GM21423 (cell line): ENCODE measurements around the gene NUP205.

Source experiments
- ATAC-seq: cut with Tn5 transposase; IDR thresholded peaks from one replicate; pipeline ENCODE4 v1.9.1; 2021; ENCODE audit warnings: mild to moderate bottlenecking, moderate library complexity; ENCODE audit not compliant: unreplicated experiment

NUP205 gene

GRCh38 chr7:135557455-135558336, at the start of gene NUP205:
Gene NUP205 (plus strand): TSS chr7:135557917. CDS start chr7:135557945, 28 bp downstream.
- peak; percentile 65 for ATAC-seq

- peak; percentile 21 for ATAC-seq
These were observed 48.7 kb upstream of the NUP205 start for GRCh38 chr7:135508883-135509588.

GRCh38 chr7:135509589-135509838, 48.2 kb upstream of the NUP205 start:
- no peak for ATAC-seq

GRCh38 chr7:135509839-135510591, 47.7 kb upstream of the NUP205 start, which contains the start of gene CNOT4:
Gene CNOT4 (minus strand): TSS chr7:135510102. CDS start chr7:135438331, 71,771 bp downstream.
- ATAC-seq = peak; percentile 95

- no peak for ATAC-seq
These were observed 47.0 kb upstream of the NUP205 start for GRCh38 chr7:135510592-135511183.

GRCh38 chr7:135512135-135512887, 45.4 kb upstream of the NUP205 start:
- peak; percentile 25 for ATAC-seq

- ATAC-seq = no peak
These were observed 42.9 kb upstream of the NUP205 start for GRCh38 chr7:135514856-135515255.

- no peak for ATAC-seq
These were observed 40.7 kb upstream of the NUP205 start for GRCh38 chr7:135517060-135517459.

GRCh38 chr7:135518748-135519147, 39.0 kb upstream of the NUP205 start:
- no peak for ATAC-seq

- no peak for ATAC-seq
These were observed 38.5 kb upstream of the NUP205 start for GRCh38 chr7:135519233-135519688.

GRCh38 chr7:135519871-135520270, 37.8 kb upstream of the NUP205 start:
- ATAC-seq = no peak

GRCh38 chr7:135522509-135522908, 35.2 kb upstream of the NUP205 start:
- ATAC-seq = no peak

- no peak for ATAC-seq
These were observed 34.6 kb upstream of the NUP205 start for GRCh38 chr7:135523146-135523545.

GRCh38 chr7:135525426-135525825, 32.3 kb upstream of the NUP205 start:
- no peak for ATAC-seq

- no peak for ATAC-seq
These were observed 30.7 kb upstream of the NUP205 start for GRCh38 chr7:135527025-135527424.

- ATAC-seq = no peak
These were observed 21.6 kb upstream of the NUP205 start for GRCh38 chr7:135536150-135536549.

GRCh38 chr7:135537453-135537852, 20.3 kb upstream of the NUP205 start:
- no peak for ATAC-seq

GRCh38 chr7:135537905-135538304, 19.8 kb upstream of the NUP205 start:
- ATAC-seq = no peak

GRCh38 chr7:135538376-135538775, 19.3 kb upstream of the NUP205 start:
- ATAC-seq = no peak

- ATAC-seq = no peak
These were observed 18.1 kb upstream of the NUP205 start for GRCh38 chr7:135539629-135540028.
